HG03558 (cell line): ENCODE measurements around the gene SLC25A12.

ENCODE experiments used
- ATAC-seq: cut with Tn5 transposase; IDR thresholded peaks from one replicate; pipeline ENCODE4 v1.9.1; 2021; ENCODE audit warnings: moderate number of reproducible peaks; ENCODE audit not compliant: unreplicated experiment; ENCODE audit errors: extremely low read depth

The SLC25A12 gene

DNA sequence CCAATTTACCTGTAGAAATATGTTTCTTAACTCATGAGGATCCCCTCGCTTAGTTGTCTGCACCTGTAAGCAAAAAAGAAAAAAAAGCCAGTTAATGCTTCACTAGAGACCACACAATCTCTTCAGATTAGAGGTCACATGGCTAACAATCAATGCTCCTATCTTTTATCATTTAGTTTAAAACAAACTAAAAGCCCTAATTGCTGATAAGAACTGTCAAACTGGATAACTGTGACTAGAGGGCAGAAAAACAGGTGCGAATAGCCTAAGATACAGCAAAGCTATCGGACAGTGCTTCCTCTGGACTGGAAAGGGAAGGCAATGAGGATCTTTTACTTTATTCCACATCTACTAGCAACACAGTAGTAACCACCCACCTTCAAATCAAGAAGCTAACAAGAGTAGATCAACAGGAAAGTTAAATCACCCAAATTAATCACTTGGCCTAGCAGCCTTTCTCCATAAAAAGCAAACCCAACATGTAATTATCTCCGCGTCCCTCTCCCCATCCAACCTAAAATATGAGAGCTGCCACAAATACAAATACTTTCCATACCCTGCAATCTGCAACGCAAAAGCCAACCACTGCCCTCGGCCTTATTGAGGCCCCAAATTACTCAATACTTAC lies 734 bp downstream of the SLC25A12 start:
- no peak for ATAC-seq

DNA sequence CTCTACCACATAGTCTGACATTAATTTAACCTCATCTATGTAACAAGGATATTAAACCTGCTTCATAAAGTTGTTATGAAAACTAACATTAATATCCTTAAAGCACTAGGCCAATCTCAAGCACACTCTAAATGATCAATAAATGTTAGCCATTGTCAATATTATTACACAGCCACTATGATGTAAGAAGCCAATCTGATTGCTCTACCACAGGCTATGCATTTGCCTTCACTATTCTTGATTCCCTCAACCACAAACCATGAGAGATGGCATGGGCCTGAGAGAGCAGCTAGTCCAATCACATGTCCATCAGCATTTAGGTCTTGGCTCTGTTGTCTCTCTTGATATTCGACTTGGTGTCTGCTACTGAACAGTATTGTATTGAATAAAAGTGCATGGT lies 4.2 kb downstream of the SLC25A12 start:
- no peak for ATAC-seq

DNA sequence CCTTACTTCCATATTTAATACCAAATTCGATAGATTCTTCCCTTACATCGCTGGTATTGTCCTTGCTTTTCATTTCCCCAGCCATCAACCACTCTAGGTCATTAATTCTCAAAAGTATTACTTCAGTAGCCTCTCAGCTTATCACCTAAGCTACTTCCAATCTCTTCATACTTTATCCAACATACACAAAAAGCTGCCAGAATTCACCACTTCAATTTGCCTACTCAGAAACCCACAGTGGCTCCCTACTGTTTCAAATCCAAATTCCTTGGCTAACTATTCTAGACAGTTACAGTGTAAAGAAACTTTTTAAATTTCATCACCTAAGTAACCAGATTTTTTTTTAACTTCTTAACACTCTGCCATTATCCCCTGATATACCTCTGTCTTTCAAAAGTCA lies 4.7 kb downstream of the SLC25A12 start:
- ATAC-seq: no peak

DNA sequence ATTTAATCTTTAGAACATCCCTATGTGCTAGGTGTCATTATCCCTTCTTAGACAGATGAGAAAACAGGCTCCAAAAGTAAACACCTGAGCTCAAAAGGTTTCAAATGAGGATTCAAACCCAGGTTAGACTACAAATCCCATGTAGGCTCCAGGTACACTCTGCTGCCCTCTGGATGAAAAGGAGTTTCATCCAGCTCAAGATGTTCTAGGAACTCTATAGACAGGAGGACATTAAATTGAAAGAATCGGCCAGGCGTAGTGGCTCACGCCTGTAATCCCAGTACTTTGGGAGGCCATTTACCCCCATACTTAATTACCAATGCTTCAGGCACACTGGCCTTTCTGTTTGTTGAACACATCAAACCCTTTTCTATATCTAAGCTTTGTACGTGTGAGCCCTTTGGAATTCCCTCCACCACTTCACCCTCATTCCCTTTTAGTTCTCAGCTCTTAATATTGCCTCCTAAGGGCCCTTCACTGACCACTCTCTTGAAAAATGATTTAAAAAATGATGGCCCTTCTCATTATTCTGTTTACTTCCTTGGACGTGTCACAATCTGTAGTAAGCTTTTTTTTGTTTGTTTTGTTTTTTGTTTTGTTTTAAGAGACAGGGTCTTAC lies 10.7 kb downstream of the SLC25A12 start:
- no peak for ATAC-seq

DNA sequence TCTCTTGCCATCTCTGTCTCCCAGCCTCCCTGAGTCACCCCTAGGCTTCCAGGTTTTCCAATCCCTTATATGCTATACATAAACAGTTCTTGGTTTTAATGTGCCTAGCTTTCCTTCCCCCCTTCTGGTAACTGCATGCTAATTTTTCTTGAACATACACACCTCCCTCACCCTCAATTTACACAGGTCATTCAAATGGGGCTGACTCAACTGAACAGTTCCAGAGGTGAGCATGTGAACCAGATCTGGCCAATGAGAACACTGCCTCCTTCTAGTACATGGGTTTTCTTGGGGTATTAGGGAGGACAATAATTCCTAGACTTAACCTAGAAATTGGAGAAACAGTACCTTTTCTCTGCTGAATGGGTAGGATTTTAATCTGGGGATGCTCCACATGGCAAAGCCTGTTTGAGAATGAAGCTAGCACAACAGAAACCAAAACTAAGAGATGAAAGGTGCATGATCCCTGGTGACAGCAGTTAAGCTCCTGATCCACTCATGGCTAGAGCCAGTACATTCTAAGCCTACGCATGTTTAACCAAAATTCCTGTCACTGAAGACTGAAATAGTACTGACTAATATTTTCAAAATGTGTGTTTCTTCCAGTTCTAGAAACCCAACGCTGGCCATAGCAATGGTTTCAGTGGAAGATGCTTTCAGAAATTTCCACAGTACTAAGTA lies 11.8 kb downstream of the SLC25A12 start:
- peak; percentile 31 for ATAC-seq

DNA sequence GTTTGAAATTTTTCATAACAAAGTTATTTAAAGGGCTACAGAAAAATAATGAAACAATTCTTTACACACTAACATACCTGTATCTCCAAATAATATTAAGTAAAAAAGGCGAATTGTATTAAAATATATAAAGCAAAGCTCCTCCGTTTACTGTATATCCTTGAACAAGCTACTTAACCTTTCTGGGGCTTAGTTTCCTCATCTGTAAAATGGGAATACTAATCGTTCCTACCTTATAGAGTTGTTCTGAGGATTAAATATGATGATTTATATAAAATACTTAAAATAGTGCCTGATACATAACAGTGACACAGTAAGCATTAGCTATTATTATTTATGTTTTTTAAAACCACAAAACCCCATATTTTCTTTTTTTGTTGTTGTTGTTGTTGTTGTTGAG lies 13.3 kb downstream of the SLC25A12 start:
- ATAC-seq: no peak

DNA sequence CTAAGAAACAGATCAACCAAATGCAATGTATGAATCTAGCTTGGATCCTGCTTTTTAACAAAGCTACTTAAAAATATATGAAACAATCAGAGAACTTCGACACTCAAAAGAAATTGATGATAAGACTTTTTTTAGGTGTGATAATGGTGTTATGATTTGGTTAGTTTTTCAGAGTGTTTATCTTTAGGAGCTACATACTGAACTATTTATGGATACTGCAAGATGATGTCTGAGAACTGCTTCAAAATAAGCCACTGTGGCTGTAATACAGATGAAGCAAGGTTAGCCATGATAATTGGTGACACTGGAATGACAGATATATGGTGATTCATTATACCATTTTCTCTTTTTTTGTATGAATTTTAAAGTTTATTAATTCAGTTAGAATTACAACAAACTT lies 14.2 kb downstream of the SLC25A12 start:
- ATAC-seq: no peak

DNA sequence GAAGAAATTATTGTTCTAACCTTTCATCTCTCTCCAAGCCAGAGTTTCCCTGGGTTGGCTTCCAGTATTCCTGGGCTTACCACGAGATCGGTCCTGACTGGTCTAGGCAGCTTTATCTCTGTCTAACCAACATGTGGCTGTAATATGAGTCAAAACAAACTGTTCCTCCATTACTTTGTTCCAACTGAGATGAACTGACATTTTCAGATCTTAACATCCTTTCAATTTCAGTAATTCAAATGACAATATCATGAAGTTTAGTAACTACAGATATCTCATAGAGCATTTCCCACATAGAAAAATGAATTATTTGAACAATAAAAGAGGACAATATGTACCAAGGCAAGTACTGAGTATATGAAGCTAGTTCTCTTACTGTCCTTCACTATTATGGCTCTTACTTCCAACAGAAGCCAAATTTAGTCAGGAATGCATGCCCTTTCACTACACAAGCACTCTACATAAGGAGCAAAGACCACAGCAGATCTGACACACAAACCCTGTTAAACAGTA lies 15.5 kb downstream of the SLC25A12 start:
- ATAC-seq: no peak

DNA sequence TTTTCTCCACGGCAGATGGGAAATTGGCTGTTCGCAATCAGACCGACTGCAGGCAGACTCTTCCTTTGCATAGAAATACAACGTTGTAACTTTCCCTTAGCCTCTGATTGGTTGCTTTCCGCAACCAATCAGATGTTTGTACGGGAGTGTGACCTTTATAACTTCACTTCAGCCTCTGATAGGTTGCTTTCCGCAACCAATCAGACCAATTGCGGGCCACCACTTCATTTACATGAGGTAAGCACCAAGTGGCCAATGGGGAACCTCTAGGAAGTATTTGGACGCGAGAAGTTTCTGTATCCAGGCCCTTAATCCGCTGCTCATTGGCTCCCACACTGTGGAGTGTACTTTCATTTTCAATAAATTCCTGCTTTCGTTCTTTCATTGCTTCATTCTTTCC lies 19.1 kb downstream of the SLC25A12 start:
- no peak for ATAC-seq

DNA sequence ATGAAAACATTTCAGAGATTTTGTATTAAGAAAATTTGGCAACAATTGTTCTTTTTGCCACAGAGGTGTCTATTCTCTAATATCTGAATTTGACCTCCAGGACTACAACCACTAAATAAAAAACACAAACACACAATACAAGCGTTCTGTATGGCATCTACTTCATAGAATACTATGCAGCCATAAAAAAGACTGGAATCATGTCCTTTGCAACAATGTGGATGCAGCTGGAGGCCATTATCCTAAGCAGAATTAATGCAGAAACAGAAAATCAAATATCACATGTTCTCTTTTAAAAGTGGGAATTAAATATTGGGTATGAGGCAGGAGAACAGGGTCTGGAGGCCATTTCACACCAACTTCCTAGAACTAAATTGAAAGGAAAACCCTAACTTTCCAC lies 19.5 kb downstream of the SLC25A12 start:
- ATAC-seq: no peak

DNA sequence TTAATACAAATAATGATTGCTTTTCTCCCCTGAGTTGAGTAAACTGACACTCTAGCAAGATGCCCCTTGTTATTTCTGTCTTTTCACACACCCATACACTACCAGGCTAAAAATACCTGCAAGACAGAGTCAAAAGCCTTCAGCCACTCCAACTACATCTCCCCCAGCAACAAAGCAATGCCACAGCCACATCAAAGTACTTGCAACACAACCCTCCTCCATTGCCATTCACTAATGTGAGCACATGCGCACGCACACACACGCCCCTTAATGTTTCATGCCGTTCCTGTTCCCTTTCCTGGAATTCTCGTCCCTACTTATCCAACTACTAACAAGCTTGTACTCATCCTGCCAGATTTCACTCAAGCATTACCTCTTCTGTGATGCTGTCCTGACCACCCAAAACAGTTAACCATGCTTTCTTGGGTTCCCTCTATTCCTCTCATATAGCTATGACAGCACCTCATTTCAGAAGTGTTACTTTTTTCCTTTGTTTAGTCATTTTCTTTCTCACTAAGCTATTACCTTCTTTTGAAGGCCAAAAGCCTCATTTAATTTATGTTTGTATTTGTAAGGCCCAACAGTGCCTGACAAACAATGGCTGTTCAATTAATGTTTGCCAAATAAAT lies 29.6 kb downstream of the SLC25A12 start:
- ATAC-seq: no peak

DNA sequence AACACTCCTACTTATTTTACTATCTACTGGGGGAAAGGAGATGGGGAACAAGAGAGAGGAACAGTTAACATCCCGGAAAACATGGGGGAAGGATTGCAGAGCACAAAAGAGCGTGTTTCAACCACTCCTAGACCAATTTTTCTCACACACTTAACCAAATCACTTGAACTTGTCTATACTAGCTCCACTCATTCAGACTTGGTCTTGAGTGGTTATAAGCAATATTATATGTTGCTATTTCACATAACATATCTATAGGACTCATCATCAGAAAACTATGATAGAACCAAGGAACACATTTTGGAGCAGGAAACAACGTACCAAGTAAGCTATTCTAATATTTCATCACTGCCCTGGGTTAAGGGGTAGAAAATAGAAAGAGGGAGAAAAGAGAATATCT lies 31.5 kb downstream of the SLC25A12 start:
- no peak for ATAC-seq

DNA sequence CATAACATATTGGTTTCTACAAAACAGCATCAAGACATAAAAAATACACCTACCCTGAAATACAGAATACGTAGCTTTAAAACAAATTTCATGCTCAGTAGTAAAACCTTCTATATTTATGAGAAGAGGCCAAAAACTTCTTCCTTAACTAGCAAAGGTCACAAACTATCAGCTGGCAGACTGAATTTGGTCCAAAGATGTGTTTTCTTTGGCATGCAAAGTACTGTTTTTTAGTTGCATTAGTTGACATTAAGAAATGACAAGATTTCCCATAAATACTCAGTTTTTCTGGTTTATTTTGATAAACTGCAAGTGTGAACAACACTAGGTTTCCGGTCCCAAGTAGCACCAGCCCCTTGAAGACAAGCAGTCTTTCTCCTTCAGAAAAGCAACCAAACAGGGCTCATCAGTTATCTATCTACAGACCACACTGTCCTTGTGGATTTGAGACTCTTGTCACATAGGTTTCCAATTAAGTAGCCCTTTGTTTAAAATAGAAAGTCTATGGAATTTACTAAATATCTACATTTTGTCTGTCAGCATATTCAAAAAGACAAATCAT lies 35.6 kb downstream of the SLC25A12 start:
- no peak for ATAC-seq

DNA sequence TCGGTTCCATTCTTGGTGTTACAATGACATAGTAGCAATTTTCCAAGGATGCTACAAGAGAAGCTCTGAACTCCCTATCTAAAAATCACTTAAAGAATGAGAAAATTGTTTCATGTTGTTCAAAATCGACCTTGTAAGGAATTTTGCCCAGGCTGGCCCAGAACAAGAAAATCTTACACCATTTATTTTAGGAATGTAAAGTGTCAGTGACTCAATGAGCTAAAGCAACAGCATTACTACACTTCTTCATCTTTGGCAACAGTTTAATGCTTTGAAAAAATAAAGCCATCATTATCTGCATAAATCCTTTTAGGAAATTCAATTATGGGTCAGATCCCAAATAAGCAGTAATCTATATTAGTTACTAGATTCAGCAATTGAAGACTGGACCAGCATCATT lies 38.6 kb downstream of the SLC25A12 start:
- no peak for ATAC-seq

DNA sequence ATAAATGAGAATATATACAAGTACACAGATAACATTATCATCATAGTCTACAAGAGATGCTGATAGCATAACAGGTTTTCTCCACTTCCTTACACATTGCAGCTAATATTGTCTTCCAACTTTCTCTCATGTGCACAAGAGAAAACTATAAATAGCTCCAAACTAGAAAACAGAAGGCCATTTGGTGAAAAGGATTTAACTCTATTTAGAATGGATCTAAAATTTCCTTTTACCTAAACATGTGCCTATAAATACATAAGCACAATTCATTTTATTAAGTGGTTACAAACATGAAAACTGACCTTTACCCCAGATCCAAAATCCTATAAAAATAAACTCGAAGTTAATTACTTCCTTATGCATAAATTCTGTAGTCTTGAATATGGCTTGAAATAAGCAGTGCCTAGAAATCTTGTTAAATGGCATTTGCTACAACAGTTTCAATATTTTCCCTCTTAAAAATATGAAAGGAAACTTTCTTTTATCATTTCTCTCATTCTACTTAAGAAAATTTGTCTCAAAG lies 41.6 kb downstream of the SLC25A12 start:
- ATAC-seq: no peak

DNA sequence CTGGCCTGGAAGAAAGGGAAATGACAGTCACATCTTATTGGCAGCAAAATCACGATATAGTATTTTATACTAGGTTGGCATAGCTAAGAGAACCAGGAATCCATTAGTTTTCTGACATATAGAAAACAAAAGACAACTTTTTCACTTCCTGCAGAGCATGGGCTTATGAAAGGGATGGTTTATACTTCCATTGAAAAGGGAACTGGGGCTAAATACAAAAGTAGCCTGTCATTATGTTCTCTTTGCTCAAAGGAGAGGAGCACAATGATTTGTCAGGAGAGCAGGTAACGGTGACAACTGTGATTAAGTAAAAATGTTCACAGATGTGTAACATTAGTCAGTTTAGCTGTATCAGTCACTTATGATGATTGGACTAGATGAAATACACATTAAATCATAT lies 46.4 kb downstream of the SLC25A12 start:
- ATAC-seq: no peak

DNA sequence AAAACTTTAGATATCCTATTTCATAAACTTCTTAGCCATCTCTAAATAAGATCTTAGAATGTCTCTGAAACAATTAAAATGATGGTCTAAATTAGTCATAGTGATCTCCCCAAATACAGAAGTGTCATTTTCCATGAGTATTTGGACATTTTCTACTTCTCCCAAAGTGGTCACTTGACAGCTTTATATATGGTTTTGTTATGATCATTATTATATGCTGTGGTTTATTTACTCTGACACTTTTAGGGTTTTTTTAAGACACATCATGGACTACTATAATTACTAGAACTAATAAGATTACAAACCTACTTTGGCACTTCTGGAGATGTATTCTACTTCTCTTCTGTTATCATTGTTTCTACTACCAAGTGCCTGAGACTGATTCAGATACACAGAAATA lies 47.1 kb downstream of the SLC25A12 start:
- ATAC-seq: no peak

DNA sequence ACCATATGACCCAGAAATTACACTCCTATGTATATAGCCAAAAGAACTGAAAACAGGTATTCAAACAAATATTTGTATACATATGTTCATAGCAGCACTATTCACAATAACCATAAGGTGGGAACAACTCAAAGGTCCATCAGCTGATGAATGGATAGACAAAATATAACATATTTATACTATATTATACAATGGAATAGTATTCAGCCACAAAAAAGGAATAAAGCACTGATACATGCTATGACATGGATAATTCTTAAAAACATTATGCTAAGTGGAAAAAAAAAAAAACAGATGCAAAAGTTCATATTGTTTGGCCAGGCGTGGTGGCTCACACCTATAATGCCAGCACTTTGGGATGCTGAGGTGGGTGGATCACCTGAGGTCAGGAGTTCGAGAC lies 52.0 kb downstream of the SLC25A12 start:
- ATAC-seq: no peak

DNA sequence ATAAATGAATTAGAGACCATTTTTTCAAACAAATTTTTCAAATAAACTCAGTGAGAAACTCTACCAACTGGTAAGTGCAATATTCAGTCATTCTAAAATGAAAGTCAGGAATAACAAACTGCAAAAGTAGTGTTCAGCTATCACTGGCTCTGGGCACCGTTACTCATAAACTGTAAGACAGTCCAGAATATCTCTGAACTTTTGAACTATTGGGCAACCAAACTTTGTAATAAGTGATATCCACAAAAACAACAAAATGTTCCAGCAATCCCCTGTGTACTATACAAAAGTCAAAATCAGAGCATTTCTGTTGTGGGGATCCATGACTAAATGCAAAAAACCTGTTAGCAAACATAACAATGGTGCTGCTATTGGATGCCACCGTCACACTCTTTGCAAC lies 56.3 kb downstream of the SLC25A12 start:
- ATAC-seq: no peak

DNA sequence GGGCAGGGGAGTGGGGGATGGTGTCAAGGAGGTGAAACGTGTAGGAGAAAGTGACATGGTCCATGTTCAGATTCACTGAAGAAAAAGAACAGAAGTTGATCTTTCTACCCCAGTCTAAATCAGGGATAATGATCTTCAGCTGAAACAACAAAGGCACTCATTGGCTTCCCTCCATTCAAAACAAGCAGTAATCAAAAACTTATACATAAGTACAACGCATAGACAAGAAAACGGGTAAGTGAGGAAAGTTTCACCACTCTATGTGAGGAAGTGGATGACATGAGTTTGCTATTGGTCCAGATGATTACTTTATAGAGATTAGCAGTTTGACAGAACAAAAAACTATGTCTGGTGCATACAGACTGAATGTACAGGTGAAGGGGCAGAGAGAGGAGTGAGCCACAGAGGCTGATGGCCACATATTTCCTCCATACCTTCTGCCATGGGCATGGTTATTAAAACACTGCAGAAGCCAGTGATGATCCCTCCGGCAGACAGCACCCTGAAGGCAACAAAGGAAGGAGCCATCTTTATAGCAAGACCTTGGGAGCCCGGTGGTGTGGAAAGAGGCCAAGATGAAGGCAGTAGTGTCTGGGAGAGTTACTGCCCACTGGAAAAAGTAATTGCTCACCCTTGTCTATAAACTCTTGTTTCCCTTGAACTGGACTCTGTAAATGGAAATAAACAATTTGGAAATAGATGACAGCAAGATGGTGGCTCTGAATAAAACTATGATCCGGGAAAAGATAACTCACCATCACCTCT lies 57.7 kb downstream of the SLC25A12 start:
- ATAC-seq: no peak
